Measurements from ENCODE around the gene NOD2. TPM values are rescaled to one million over a fixed set of nuclear protein-coding genes. Genes with fewer than 3 reads are reported as not detected.
A peak's percentile ranks its signal among the peaks of the same experiment; 100 is the strongest.

NOD2 gene
- total RNA-seq, 1 donor from 2014 or later = 0.52 TPM

- intact Hi-C loops (cut with micrococcal nuclease) = no loop called here
- Histone ChIP-seq H3K4me1 (peaks cover 23% of the 10 kb centered on the region), H3K4me3 (no peak overlapping the region), H3K9me3 (replicated peaks) (no peaks in the 10 kb centered on the region), H3K36me3 (no peaks in the 10 kb centered on the region), H3K27ac (replicated peaks) (no peak overlapping the region), H3K27me3 (ENCODE audit: low read depth) (no peaks in the 10 kb centered on the region)
- DNase-seq = no peak
- TF ChIP-seq CTCF (IDR thresholded peaks at IDR 0.05; ENCODE audit: borderline replicate concordance) = no peak
These were observed 45.6 kb downstream of the NOD2 start for GRCh38 chr16:50739031-50739430.

GRCh38 chr16:50740736-50741135 lies 47.3 kb downstream of the NOD2 start:
- H3K4me3 ChIP-seq = peak overlapping the region; percentile 95
- peak overlapping the region; percentile 88 for H3K27ac ChIP-seq (replicated peaks)
- intact Hi-C loops (cut with micrococcal nuclease) = no loop called here
- H3K27me3 ChIP-seq (ENCODE audit: low read depth) = no peaks in the 10 kb centered on the region
- DNase-seq = no peak
- H3K9me3 ChIP-seq (replicated peaks) = no peaks in the 10 kb centered on the region
- H3K4me1 ChIP-seq = peaks cover 40% of the 10 kb centered on the region
- TF ChIP-seq CTCF (IDR thresholded peaks at IDR 0.05; ENCODE audit: borderline replicate concordance) = no peak
- H3K36me3 ChIP-seq = peaks cover 11% of the 10 kb centered on the region

- peaks cover 46% of the 10 kb centered on the region for H3K4me1 ChIP-seq
- H3K27ac ChIP-seq (replicated peaks) = peak overlapping the region; percentile 88
- H3K36me3 ChIP-seq = peaks cover 15% of the 10 kb centered on the region
- H3K4me3 ChIP-seq = peak overlapping the region; percentile 95
- no peaks in the 10 kb centered on the region for H3K27me3 ChIP-seq (ENCODE audit: low read depth)
- H3K9me3 ChIP-seq (replicated peaks) = no peaks in the 10 kb centered on the region
- intact Hi-C loops (cut with micrococcal nuclease) = no loop called here
- no peak for TF ChIP-seq CTCF (IDR thresholded peaks at IDR 0.05; ENCODE audit: borderline replicate concordance)
- no peak for DNase-seq
These were observed 47.9 kb downstream of the NOD2 start for GRCh38 chr16:50741225-50741780.

- no peaks in the 10 kb centered on the region for H3K27me3 ChIP-seq (ENCODE audit: low read depth)
- no peak for TF ChIP-seq CTCF (IDR thresholded peaks at IDR 0.05; ENCODE audit: borderline replicate concordance)
- peaks cover 15% of the 10 kb centered on the region for H3K36me3 ChIP-seq
- intact Hi-C loops (cut with micrococcal nuclease) = no loop called here
- H3K27ac ChIP-seq (replicated peaks) = peak within 1 kb of the TSS; percentile 88
- H3K9me3 ChIP-seq (replicated peaks) = no peaks in the 10 kb centered on the region
- H3K4me3 ChIP-seq = peak within 1 kb of the TSS; percentile 95
- H3K4me1 ChIP-seq = peaks cover 47% of the 10 kb centered on the region
- peak; percentile 100 for DNase-seq
These were observed 48.6 kb downstream of the NOD2 start, which contains the start of gene CYLD for GRCh38 chr16:50741781-50742575. TSS of gene CYLD (plus strand) at chr16:50742086. CDS start at chr16:50749699, 7,613 bp downstream.

GRCh38 chr16:50742576-50743200 lies 49.3 kb downstream of the NOD2 start:
- intact Hi-C loops (cut with micrococcal nuclease) = no loop called here

More at GRCh38 chr16:50742576-50743200, 49.3 kb downstream of the NOD2 start:
- H3K27ac ChIP-seq (replicated peaks) = peak overlapping the region; percentile 88
- H3K36me3 ChIP-seq = peaks cover 15% of the 10 kb centered on the region
- no peak for TF ChIP-seq CTCF (IDR thresholded peaks at IDR 0.05; ENCODE audit: borderline replicate concordance)
- no peaks in the 10 kb centered on the region for H3K9me3 ChIP-seq (replicated peaks)
- H3K4me1 ChIP-seq = peaks cover 54% of the 10 kb centered on the region
- peak overlapping the region; percentile 95 for H3K4me3 ChIP-seq
- H3K27me3 ChIP-seq (ENCODE audit: low read depth) = no peaks in the 10 kb centered on the region
- DNase-seq = peak; percentile 29
